CD4-positive, alpha-beta T cell (primary cell): ENCODE measurements around the gene EPHX1. TPM values are rescaled to one million over a fixed set of nuclear protein-coding genes. Genes with fewer than 3 reads are reported as not detected.

Experiments
- ATAC-seq: fragments of 200-7000 bp; cut with Tn5 transposase; one replicate; pipeline ENCODE4 v1.10.0; 2022; ENCODE audit warnings: mild to moderate bottlenecking; ENCODE audit not compliant: poor library complexity
- CTCF ChIA-PET: fragments of 350-600 bp; sonication (Branson Sonifier 250); formaldehyde crosslinking; loops from one replicate; lab custom pipeline; 2021; ENCODE audit warnings: antibody characterized with exemption, inconsistent platforms; lab: Charles Lee
- POLR2A ChIA-PET: fragments of 350-600 bp; sonication (Branson Sonifier 250); formaldehyde crosslinking; loops from one replicate; lab custom pipeline; 2021; ENCODE audit warnings: antibody characterized with exemption, inconsistent platforms; lab: Charles Lee
- DNase-seq, 14 experiments: peaks; one replicate each; pipeline ENCODE4 v3.0.0-alpha.2; 2013 to 2020; ENCODE audit warnings: mixed read lengths in 2 of 14
- H3K27ac ChIP-seq, 2 donors: one replicate each; pipeline versions ENCODE4 v1.5.1 to v1.7.0; 2013; ENCODE audit warnings: low read length in 2 of 2, low read depth in 1 of 2, mild to moderate bottlenecking in 1 of 2
- H3K27me3 ChIP-seq, 2 experiments: 1 replicate in 1 of 2; 2 replicates in 1 of 2; pipeline versions ENCODE4 v1.6.1 to v1.7.0; 2013; ENCODE audit warnings: low read length in 2 of 2, control low read depth in 1 of 2, mild to moderate bottlenecking in 1 of 2, moderate library complexity in 1 of 2; ENCODE audit not compliant: insufficient read depth in 2 of 2, control insufficient read depth in 1 of 2
- H3K36me3 ChIP-seq: one replicate; pipeline ENCODE4 v1.6.1; 2013; ENCODE audit warnings: low read length, control low read depth; ENCODE audit not compliant: insufficient read depth
- H3K4me1 ChIP-seq: one replicate; pipeline ENCODE4 v1.6.1; 2013; ENCODE audit warnings: low read length, control low read depth; ENCODE audit not compliant: insufficient read depth
- H3K4me3 ChIP-seq: one replicate; pipeline ENCODE4 v1.5.1; 2013; ENCODE audit warnings: mild to moderate bottlenecking, low read length, moderate library complexity
- H3K9me3 ChIP-seq, 2 experiments: 1 replicate in 1 of 2; 2 replicates in 1 of 2; pipeline versions ENCODE4 v1.6.1 to v1.7.0; 2013; ENCODE audit warnings: low read length in 2 of 2, mild to moderate bottlenecking in 2 of 2, control low read depth in 1 of 2, moderate library complexity in 1 of 2; ENCODE audit not compliant: control insufficient read depth in 1 of 2, insufficient read depth in 1 of 2
- H3K27ac Mint-ChIP-seq: one replicate; pipeline ENCODE4 v1.8.0; 2020; ENCODE audit warnings: mixed read lengths
- H3K27me3 Mint-ChIP-seq: one replicate; pipeline ENCODE4 v1.8.0; 2021; ENCODE audit warnings: mixed read lengths
- H3K36me3 Mint-ChIP-seq: one replicate; pipeline ENCODE4 v1.8.0; 2021; ENCODE audit warnings: low read depth, mixed read lengths
- H3K4me1 Mint-ChIP-seq: one replicate; pipeline ENCODE4 v1.8.0; 2021; ENCODE audit warnings: low read depth, mixed read lengths
- H3K4me3 Mint-ChIP-seq: one replicate; pipeline ENCODE4 v1.8.0; 2020; ENCODE audit warnings: mild to moderate bottlenecking, mixed read lengths
- H3K9me3 Mint-ChIP-seq: one replicate; pipeline ENCODE4 v1.8.0; 2020; ENCODE audit warnings: mixed read lengths
- CTCF ChIP-seq: fragments of 200-600 bp; IDR thresholded peaks from one replicate; pipeline ENCODE4 v1.8.0; 2022; ENCODE audit warnings: antibody characterized with exemption, mild to moderate bottlenecking
- intact Hi-C, 2 experiments: fragments of 100-400 bp; cut with DNase I in 1 of 2; cut with micrococcal nuclease in 1 of 2; formaldehyde crosslinking; loops; one replicate each; pipeline versions ENCODE4 v1.15.1 to v1.9.0; 2023 to 2025; cut with DNase I, micrococcal nuclease
- total RNA-seq, 174 experiments: library from RNA in 2 of 174; stranded (reverse) in 2 of 174; gene quantifications; one replicate each; pipeline ENCODE4 v1.2.3 and lab custom pipeline; 2021 to 2026

EPHX1 gene
- total RNA-seq, 2 experiments from 2014 or later, result 0.34 to 0.47 TPM

GRCh38 chr1:225868631-225869330 lies 58.9 kb downstream of the EPHX1 start:
- H3K9me3 ChIP-seq, result no peaks in the 10 kb centered on the region
- Mint-ChIP-seq H3K4me3 (no peak overlapping the region), H3K4me1 (peaks cover 66% of the 10 kb centered on the region), H3K27ac (peak overlapping the region; percentile 69), H3K36me3 (peaks cover 91% of the 10 kb centered on the region), H3K27me3 (no peaks in the 10 kb centered on the region), H3K9me3 (no peaks in the 10 kb centered on the region)
- peaks cover 95% of the 10 kb centered on the region for H3K36me3 ChIP-seq
- no peak overlapping the region for H3K4me3 ChIP-seq
- intact Hi-C loops, result loop anchor here in 1 of 2 experiments (5.0 kb wide), 1 partner anchor 91 kb away; the partner anchor contains the start of gene SRP9
- no peak for TF ChIP-seq CTCF
- ATAC-seq, result no peak
- CTCF ChIA-PET, result no interaction called here
- H3K4me1 ChIP-seq, result peaks cover 67% of the 10 kb centered on the region
- no peaks in the 10 kb centered on the region for H3K27me3 ChIP-seq
- H3K27ac ChIP-seq, result no peak overlapping the region
- no peak for DNase-seq
- POLR2A ChIA-PET, result interaction anchor here (3.5 to 3.8 kb wide), 2 partner anchors 13 to 29 kb away, joined by 22 to 23 read pairs; partner anchors contain the start of gene TMEM63A

- Mint-ChIP-seq H3K27me3 (no peaks in the 10 kb centered on the region), H3K9me3 (no peaks in the 10 kb centered on the region), H3K36me3 (peaks cover 92% of the 10 kb centered on the region), H3K4me3 (no peak overlapping the region), H3K27ac (peak overlapping the region; percentile 69), H3K4me1 (peaks cover 73% of the 10 kb centered on the region)
- no peaks in the 10 kb centered on the region for H3K9me3 ChIP-seq
- no peak for TF ChIP-seq CTCF
- no peak overlapping the region for H3K27ac ChIP-seq
- ATAC-seq (no peak), DNase-seq (no peak)
- peaks cover 94% of the 10 kb centered on the region for H3K36me3 ChIP-seq
- no peaks in the 10 kb centered on the region for H3K27me3 ChIP-seq
- peaks cover 78% of the 10 kb centered on the region for H3K4me1 ChIP-seq
- ChIA-PET POLR2A (interaction anchor here (1.9 to 3.8 kb wide), 3 partner anchors 11 to 93 kb away, joined by 10 to 23 read pairs (median 22); partner anchors contain the start of genes SRP9 and TMEM63A), CTCF (interaction anchor here (1.6 kb wide), 1 partner anchor 12 kb away, joined by 5 read pairs; the partner anchor contains the start of gene TMEM63A)
- intact Hi-C loops, result no loop called here
- no peak overlapping the region for H3K4me3 ChIP-seq
Observed at GRCh38 chr1:225870911-225871310, 61.0 kb downstream of the EPHX1 start.

- peaks cover 73% of the 10 kb centered on the region for H3K4me1 Mint-ChIP-seq
- intact Hi-C loops, result no loop called here
- H3K27ac Mint-ChIP-seq, result peak overlapping the region; percentile 69
- Histone ChIP-seq H3K9me3 (no peaks in the 10 kb centered on the region), H3K4me1 (peaks cover 78% of the 10 kb centered on the region), H3K4me3 (no peak overlapping the region), H3K36me3 (peaks cover 94% of the 10 kb centered on the region), H3K27ac (peak overlapping the region in 1 of 2 donors; percentile 2), H3K27me3 (no peaks in the 10 kb centered on the region)
- H3K9me3 Mint-ChIP-seq, result no peaks in the 10 kb centered on the region
- ChIA-PET POLR2A (interaction anchor here (1.9 to 3.8 kb wide), 3 partner anchors 11 to 94 kb away, joined by 10 to 23 read pairs (median 22); partner anchors contain the start of genes SRP9 and TMEM63A), CTCF (interaction anchor here (0.8 to 1.6 kb wide), 2 partner anchors 11 to 20 kb away, joined by 3 to 5 read pairs; partner anchors contain the start of gene TMEM63A)
- DNase-seq (peak in 1 of 14 experiments; percentile 40), ATAC-seq (no peak)
- no peak overlapping the region for H3K4me3 Mint-ChIP-seq
- no peaks in the 10 kb centered on the region for H3K27me3 Mint-ChIP-seq
- no peak for TF ChIP-seq CTCF
- peaks cover 92% of the 10 kb centered on the region for H3K36me3 Mint-ChIP-seq
Observed at GRCh38 chr1:225871359-225872074, 61.6 kb downstream of the EPHX1 start.
